Stomach (tissue), 4 donors: ENCODE measurements around the gene NT5DC1.

Source experiments
- EP300 ChIP-seq: sonication (generic); formaldehyde crosslinking; IDR thresholded peaks from one replicate; pipeline ENCODE4 v1.6.1; 2017; ENCODE audit warnings: antibody characterized with exemption
- POLR2AphosphoS5 ChIP-seq, 3 donors: sonication (generic); formaldehyde crosslinking; IDR thresholded peaks; one replicate each; pipeline ENCODE4 v1.6.1; 2016; ENCODE audit warnings: antibody characterized with exemption in 3 of 3

DNA sequence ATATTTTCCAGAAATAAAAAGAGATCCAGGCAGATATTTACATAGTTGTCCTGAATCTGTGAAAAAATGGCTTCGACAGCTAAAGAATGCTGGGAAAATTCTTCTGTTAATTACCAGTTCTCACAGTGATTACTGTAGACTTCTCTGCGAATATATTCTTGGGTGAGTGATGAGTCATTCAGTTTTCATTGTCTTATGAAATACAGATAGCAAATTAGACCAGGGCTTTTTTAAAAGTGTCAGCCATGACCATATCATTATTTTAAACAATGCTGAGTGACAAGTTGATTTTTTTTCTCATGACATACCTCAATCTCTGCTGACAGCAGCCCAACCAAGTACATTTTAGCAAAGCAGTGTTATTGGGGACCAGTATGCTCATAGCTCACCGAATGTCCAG lies 120.4 kb downstream of the NT5DC1 start:
- TF ChIP-seq EP300 (no peak), POLR2AphosphoS5 (IDR thresholded peaks at IDR 0.05) (no peak)
